GM19025 (cell line): ENCODE measurements around the gene ABHD2.

ENCODE experiments used
- ATAC-seq: cut with Tn5 transposase; IDR thresholded peaks from one replicate; pipeline ENCODE4 v1.9.1; 2021; ENCODE audit warnings: mild to moderate bottlenecking, low read depth, moderate library complexity; ENCODE audit not compliant: unreplicated experiment

The ABHD2 gene

GRCh38 chr15:89161666-89162065 lies 73.4 kb downstream of the ABHD2 start:
- ATAC-seq, result no peak

GRCh38 chr15:89163271-89164055 lies 75.2 kb downstream of the ABHD2 start:
- ATAC-seq, result no peak

GRCh38 chr15:89164712-89165211 lies 76.5 kb downstream of the ABHD2 start:
- no peak for ATAC-seq

- no peak for ATAC-seq
Observed at GRCh38 chr15:89165677-89166076, 77.4 kb downstream of the ABHD2 start.

GRCh38 chr15:89167267-89168176 lies 79.3 kb downstream of the ABHD2 start:
- peak; percentile 63 for ATAC-seq

- ATAC-seq, result no peak
Observed at GRCh38 chr15:89168316-89168833, 80.1 kb downstream of the ABHD2 start.

GRCh38 chr15:89170364-89170763 lies 82.1 kb downstream of the ABHD2 start:
- ATAC-seq, result no peak

- ATAC-seq, result no peak
Observed at GRCh38 chr15:89171136-89172072, 83.1 kb downstream of the ABHD2 start.

GRCh38 chr15:89172921-89173320 lies 84.7 kb downstream of the ABHD2 start:
- no peak for ATAC-seq

GRCh38 chr15:89174476-89174875 lies 86.2 kb downstream of the ABHD2 start:
- ATAC-seq, result no peak

- no peak for ATAC-seq
Observed at GRCh38 chr15:89175617-89176191, 87.4 kb downstream of the ABHD2 start.

GRCh38 chr15:89177116-89177515 lies 88.9 kb downstream of the ABHD2 start:
- no peak for ATAC-seq

- no peak for ATAC-seq
Observed at GRCh38 chr15:89177633-89178306, 89.5 kb downstream of the ABHD2 start.

GRCh38 chr15:89178307-89178977 lies 90.2 kb downstream of the ABHD2 start:
- ATAC-seq, result no peak

GRCh38 chr15:89179966-89180875 lies 92.0 kb downstream of the ABHD2 start:
- ATAC-seq, result no peak

GRCh38 chr15:89184357-89184756 lies 96.1 kb downstream of the ABHD2 start:
- ATAC-seq, result no peak

- ATAC-seq, result no peak
Observed at GRCh38 chr15:89184886-89185526, 96.8 kb downstream of the ABHD2 start.
